ENCODE measurements around the gene SLC46A2.

The SLC46A2 gene

GRCh38 chr9:112861638-112862555 lies 28.8 kb downstream of the SLC46A2 start:
- in situ Hi-C loops (cut with MboI; ENCODE audit: low sequenced_read_pairs): no loop called here

- in situ Hi-C loops (cut with MboI; ENCODE audit: low sequenced_read_pairs): no loop called here
These were observed 29.5 kb downstream of the SLC46A2 start for GRCh38 chr9:112861155-112861554.

- in situ Hi-C loops (cut with MboI; ENCODE audit: low sequenced_read_pairs): no loop called here
These were observed 30.2 kb downstream of the SLC46A2 start for GRCh38 chr9:112860451-112860850.

- in situ Hi-C loops (cut with MboI; ENCODE audit: low sequenced_read_pairs): no loop called here
These were observed 32.0 kb downstream of the SLC46A2 start for GRCh38 chr9:112858625-112859147.

- in situ Hi-C loops (cut with MboI; ENCODE audit: low sequenced_read_pairs): no loop called here
These were observed 32.7 kb downstream of the SLC46A2 start for GRCh38 chr9:112858005-112858404.

- in situ Hi-C loops (cut with MboI; ENCODE audit: low sequenced_read_pairs): no loop called here
These were observed 33.8 kb downstream of the SLC46A2 start for GRCh38 chr9:112856843-112857242.

- in situ Hi-C loops (cut with MboI; ENCODE audit: low sequenced_read_pairs): no loop called here
These were observed 34.5 kb downstream of the SLC46A2 start for GRCh38 chr9:112856200-112856599.

GRCh38 chr9:112854657-112855056 lies 36.0 kb downstream of the SLC46A2 start:
- in situ Hi-C loops (cut with MboI; ENCODE audit: low sequenced_read_pairs): no loop called here

- in situ Hi-C loops (cut with MboI; ENCODE audit: low sequenced_read_pairs): no loop called here
These were observed 36.6 kb downstream of the SLC46A2 start for GRCh38 chr9:112853882-112854585.

GRCh38 chr9:112852741-112853504 lies 37.8 kb downstream of the SLC46A2 start:
- in situ Hi-C loops (cut with MboI; ENCODE audit: low sequenced_read_pairs): no loop called here

- in situ Hi-C loops (cut with MboI; ENCODE audit: low sequenced_read_pairs): no loop called here
These were observed 39.8 kb downstream of the SLC46A2 start for GRCh38 chr9:112850840-112851239.

GRCh38 chr9:112849363-112849922 lies 41.2 kb downstream of the SLC46A2 start:
- in situ Hi-C loops (cut with MboI; ENCODE audit: low sequenced_read_pairs): loop anchor here (10.0 kb wide), 1 partner anchor 45 kb away; the partner anchor contains the start of gene SLC46A2

- in situ Hi-C loops (cut with MboI; ENCODE audit: low sequenced_read_pairs): loop anchor here (10.0 kb wide), 1 partner anchor 46 kb away; the partner anchor contains the start of gene SLC46A2
These were observed 42.1 kb downstream of the SLC46A2 start for GRCh38 chr9:112848316-112849151.

GRCh38 chr9:112846528-112847488 lies 43.9 kb downstream of the SLC46A2 start:
- in situ Hi-C loops (cut with MboI; ENCODE audit: low sequenced_read_pairs): loop anchor here (10.0 kb wide), 1 partner anchor 48 kb away; the partner anchor contains the start of gene SLC46A2

- in situ Hi-C loops (cut with MboI; ENCODE audit: low sequenced_read_pairs): loop anchor here (10.0 kb wide), 1 partner anchor 50 kb away; the partner anchor contains the start of gene SLC46A2
These were observed 45.7 kb downstream of the SLC46A2 start for GRCh38 chr9:112844771-112845542.

- in situ Hi-C loops (cut with MboI; ENCODE audit: low sequenced_read_pairs): loop anchor here (10.0 kb wide), 1 partner anchor 52 kb away; the partner anchor contains the start of gene SLC46A2
These were observed 48.1 kb downstream of the SLC46A2 start for GRCh38 chr9:112842555-112842954.

GRCh38 chr9:112841261-112841660 lies 49.4 kb downstream of the SLC46A2 start:
- in situ Hi-C loops (cut with MboI; ENCODE audit: low sequenced_read_pairs): loop anchor here (10.0 kb wide), 1 partner anchor 54 kb away; the partner anchor contains the start of gene SLC46A2
